Left lung (tissue), 10 donors: ENCODE results near the gene MCF2L2. TPM values are rescaled to one million over a fixed set of nuclear protein-coding genes. Genes with fewer than 3 reads are reported as not detected.
A peak's percentile ranks its signal among the peaks of the same experiment; 100 is the strongest.

Experiments used
- ATAC-seq: fragments of 200-7000 bp; cut with Tn5 transposase; one replicate; pipeline ENCODE4 v1.9.1; 2020; ENCODE audit warnings: moderate library complexity
- DNase-seq, 4 donors: peaks; one replicate each; pipeline ENCODE4 v3.0.0-alpha.2; 2013 to 2020
- H3K27ac ChIP-seq, 2 donors: fragments of 200-600 bp; sonication (generic) in 1 of 2; one replicate each; pipeline versions ENCODE4 v1.5.0 to v1.8.0; 2020 to 2021
- H3K27me3 ChIP-seq, 2 donors: fragments of 200-600 bp; sonication (generic) in 1 of 2; one replicate each; pipeline versions ENCODE4 v1.5.0 to v1.8.0; 2020 to 2021
- H3K36me3 ChIP-seq, 2 donors: fragments of 200-600 bp; sonication (generic) in 1 of 2; one replicate each; pipeline versions ENCODE4 v1.5.0 to v1.8.0; 2020 to 2021
- H3K4me1 ChIP-seq, 2 donors: fragments of 200-600 bp; one replicate each; pipeline ENCODE4 v1.8.0; 2021
- H3K4me3 ChIP-seq, 2 donors: fragments of 200-600 bp; sonication (generic) in 1 of 2; one replicate each; pipeline versions ENCODE4 v1.5.0 to v1.8.0; 2020 to 2021; ENCODE audit warnings: mild to moderate bottlenecking in 1 of 2
- H3K9me3 ChIP-seq, 2 donors: fragments of 200-600 bp; sonication (generic) in 1 of 2; one replicate each; pipeline versions ENCODE4 v1.5.0 to v1.8.0; 2020 to 2021
- CTCF ChIP-seq, 2 donors: fragments of 200-600 bp; sonication (generic) in 1 of 2; IDR thresholded peaks; one replicate each; pipeline versions ENCODE4 v1.5.0 to v1.8.0; 2021; ENCODE audit warnings: antibody characterized with exemption in 2 of 2
- intact Hi-C, 2 donors: fragments of 100-400 bp; cut with DNase I; formaldehyde crosslinking; loops; one replicate each; pipeline versions ENCODE4 v1.11.2 to v1.14.2; 2022
- polyA plus RNA-seq, 6 donors: library from polyadenylated mRNA; unstranded; fragments of 120-200 nt; gene quantifications; one replicate each; pipeline ENCODE4 v1.2.1, GENCODE V29; 2013; ENCODE audit not compliant: insufficient read length in 6 of 6
- total RNA-seq, 2 donors: library from RNA; stranded (reverse); fragmentation: NEBNext Ultra II Directional; extraction: Animal tissue kit (Norgen Biotek cat#: 25700); gene quantifications; one replicate each; pipeline ENCODE4 v1.2.1, GENCODE V29; 2021
- donor health status: DM: no; HTN: yes; CAD: no.
- donor health status: DM: no; HTN: no; CAD: no.

MCF2L2 gene
- total and polyA plus RNA-seq, 8 donors: 0.41 to 3.5 (median 2.2) TPM

GRCh38 chr3:183252118-183252782 lies 176.2 kb downstream of the MCF2L2 start:
- no peaks in the 10 kb centered on the region for H3K9me3 ChIP-seq
- H3K4me3 ChIP-seq: peak overlapping the region; percentile 15 to 80
- ATAC-seq (no peak), DNase-seq (no peak)
- peaks cover 4 to 32% of the 10 kb centered on the region in 2 donors for H3K4me1 ChIP-seq
- intact Hi-C loops: no loop called here
- H3K27me3 ChIP-seq: no peaks in the 10 kb centered on the region
- peak overlapping the region in 1 of 2 donors; percentile 96 for H3K27ac ChIP-seq
- no peaks in the 10 kb centered on the region for H3K36me3 ChIP-seq
- no peak for TF ChIP-seq CTCF (IDR thresholded peaks at IDR 0.05)

- ATAC-seq (no peak), DNase-seq (no peak)
- Histone ChIP-seq H3K4me3 (no peak overlapping the region), H3K27me3 (no peaks in the 10 kb centered on the region), H3K36me3 (no peaks in the 10 kb centered on the region), H3K27ac (no peak overlapping the region), H3K4me1 (peaks cover 4 to 35% of the 10 kb centered on the region in 2 donors), H3K9me3 (no peaks in the 10 kb centered on the region)
- no peak for TF ChIP-seq CTCF (IDR thresholded peaks at IDR 0.05)
- intact Hi-C loops: no loop called here
Measured at GRCh38 chr3:183249006-183249718, 179.3 kb downstream of the MCF2L2 start.

- H3K4me3 ChIP-seq: no peak overlapping the region
- no peaks in the 10 kb centered on the region for H3K36me3 ChIP-seq
- DNase-seq: no peak
- H3K27me3 ChIP-seq: no peaks in the 10 kb centered on the region
- intact Hi-C loops: no loop called here
- ATAC-seq: no peak
- H3K4me1 ChIP-seq: peaks cover 0 to 37% of the 10 kb centered on the region in 2 donors
- no peak for TF ChIP-seq CTCF (IDR thresholded peaks at IDR 0.05)
- no peak overlapping the region for H3K27ac ChIP-seq
- H3K9me3 ChIP-seq: peaks cover 0 to 11% of the 10 kb centered on the region in 2 donors
Measured at GRCh38 chr3:183247011-183247589, 181.3 kb downstream of the MCF2L2 start.

- intact Hi-C loops: no loop called here
- DNase-seq (no peak), ATAC-seq (peak; percentile 51)
- no peak for TF ChIP-seq CTCF (IDR thresholded peaks at IDR 0.05)
- Histone ChIP-seq H3K36me3 (no peaks in the 10 kb centered on the region), H3K4me3 (no peak overlapping the region), H3K27me3 (no peaks in the 10 kb centered on the region), H3K27ac (peak overlapping the region; percentile 69 to 78), H3K4me1 (peaks cover 0 to 34% of the 10 kb centered on the region in 2 donors), H3K9me3 (peaks cover 0 to 16% of the 10 kb centered on the region in 2 donors)
Measured at GRCh38 chr3:183244981-183245476, 183.4 kb downstream of the MCF2L2 start.

- peak; percentile 45 for ATAC-seq
- Histone ChIP-seq H3K27ac (peak overlapping the region; percentile 8 to 78), H3K4me3 (no peak overlapping the region), H3K27me3 (no peaks in the 10 kb centered on the region), H3K36me3 (no peaks in the 10 kb centered on the region), H3K4me1 (peaks cover 0 to 34% of the 10 kb centered on the region in 2 donors), H3K9me3 (peaks cover 0 to 16% of the 10 kb centered on the region in 2 donors)
- intact Hi-C loops: no loop called here
- DNase-seq: peak in 1 of 4 donors; percentile 76
- no peak for TF ChIP-seq CTCF (IDR thresholded peaks at IDR 0.05)
Measured at GRCh38 chr3:183244219-183244618, 184.2 kb downstream of the MCF2L2 start.
